NCI-H1105 treated with DMSO at 0.1 percent for 48 hours (cell line): ENCODE results near the gene IREB2.

Experiments used
- DNase-seq: peaks from one replicate; lab custom pipeline; 2025; lab: John Stamatoyannopoulos, UW

The IREB2 gene

GRCh38 chr15:78542647-78543046 is 104.6 kb downstream of the IREB2 start:
- DNase-seq, result no peak

DNA sequence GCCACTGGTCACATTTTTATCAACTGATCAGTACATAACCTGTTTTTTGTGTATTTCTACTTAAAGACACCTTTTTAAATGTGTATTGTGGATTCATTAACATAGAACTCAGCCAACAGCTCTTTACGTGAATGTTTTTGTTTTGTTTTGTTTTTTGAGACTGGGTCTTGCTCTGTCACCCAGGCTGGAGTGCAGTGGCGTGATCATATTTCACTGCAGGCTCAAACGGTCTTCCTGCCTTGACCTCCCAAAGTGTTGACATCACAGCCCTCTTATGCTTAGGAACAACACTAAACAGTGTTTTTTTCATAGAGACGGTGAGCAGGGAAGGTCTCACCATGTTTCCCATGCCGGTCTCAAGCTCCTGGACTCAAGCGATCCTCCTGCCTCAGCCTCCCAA is 112.2 kb downstream of the IREB2 start:
- no peak for DNase-seq

DNA sequence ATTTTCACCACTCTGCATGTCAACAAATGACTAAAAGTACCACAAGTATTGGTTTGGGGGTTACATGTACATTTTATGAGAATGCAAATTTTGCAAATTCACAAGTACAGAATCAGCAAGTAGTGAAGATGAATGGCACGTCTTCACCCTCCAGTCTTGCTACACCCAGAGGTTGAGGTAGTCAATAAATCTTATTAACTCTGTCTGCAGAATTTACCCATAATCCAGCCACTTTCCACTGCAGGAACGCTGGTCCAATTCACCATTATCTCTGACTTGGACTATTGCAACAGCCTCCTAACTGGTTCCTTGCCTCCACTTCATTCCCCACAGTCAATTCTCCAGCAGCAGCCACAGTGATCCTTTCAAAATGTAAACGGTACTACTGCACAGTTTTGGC is 112.8 kb downstream of the IREB2 start:
- no peak for DNase-seq
